Stimulated activated CD4-positive, alpha-beta T cell treated with anti-CD3 and anti-CD28 coated beads, Interleukin-1b, Interleukin-23, amount 100 ng/mL, for 1 hour (primary cell): ENCODE measurements around the gene SMYD3.

Source experiments
- DNase-seq, 2 donors: peaks; one replicate each; pipeline ENCODE4 v3.0.0-alpha.2; 2020; ENCODE audit warnings: low read depth in 2 of 2

Gene SMYD3

DNA sequence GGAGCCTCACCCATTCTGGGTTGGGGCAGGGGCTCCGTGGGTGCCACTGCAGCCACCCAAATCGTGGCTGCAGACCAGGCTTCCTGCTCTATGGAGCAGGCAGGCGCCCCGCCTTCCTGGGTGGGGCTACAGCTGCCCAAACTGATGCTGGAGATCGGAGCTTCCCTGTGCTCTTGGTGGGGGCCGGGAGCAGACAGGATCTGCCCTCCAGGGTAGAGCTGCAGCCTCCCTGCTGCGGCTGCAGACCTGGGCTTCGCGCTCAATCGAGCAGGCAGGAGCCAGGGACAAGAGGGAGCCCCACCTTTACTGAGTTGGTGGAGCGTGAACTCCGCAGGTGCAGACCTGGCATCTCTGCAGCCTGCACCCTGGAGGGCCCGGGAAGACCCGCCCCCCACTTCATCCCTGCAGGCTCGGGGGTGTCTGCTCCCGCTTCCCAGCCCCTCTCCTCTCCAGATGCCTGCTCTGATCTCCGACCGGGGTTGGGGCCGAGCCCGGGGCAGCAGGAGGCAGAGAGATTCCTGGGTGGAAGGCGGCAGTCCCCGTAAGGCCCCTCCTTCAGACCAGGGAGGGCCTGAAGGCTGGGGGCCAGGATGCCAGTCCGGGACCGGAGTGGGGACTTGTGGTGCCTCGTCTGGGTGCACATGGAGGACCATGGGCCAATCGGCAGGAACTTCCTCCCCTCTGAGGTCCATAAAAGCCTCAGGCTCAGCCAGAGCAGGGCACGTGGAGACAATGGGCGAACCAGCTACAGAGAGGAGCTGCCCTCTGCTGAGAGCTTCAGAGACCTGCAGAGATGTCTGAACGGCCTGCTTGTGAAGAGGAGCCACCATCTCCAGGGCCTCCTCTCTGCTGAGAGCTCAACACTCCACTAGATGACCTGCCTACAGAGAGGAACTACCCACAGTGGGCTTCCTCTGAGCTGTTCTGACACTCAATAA lies 359.3 kb downstream of the SMYD3 start:
- DNase-seq: no peak

DNA sequence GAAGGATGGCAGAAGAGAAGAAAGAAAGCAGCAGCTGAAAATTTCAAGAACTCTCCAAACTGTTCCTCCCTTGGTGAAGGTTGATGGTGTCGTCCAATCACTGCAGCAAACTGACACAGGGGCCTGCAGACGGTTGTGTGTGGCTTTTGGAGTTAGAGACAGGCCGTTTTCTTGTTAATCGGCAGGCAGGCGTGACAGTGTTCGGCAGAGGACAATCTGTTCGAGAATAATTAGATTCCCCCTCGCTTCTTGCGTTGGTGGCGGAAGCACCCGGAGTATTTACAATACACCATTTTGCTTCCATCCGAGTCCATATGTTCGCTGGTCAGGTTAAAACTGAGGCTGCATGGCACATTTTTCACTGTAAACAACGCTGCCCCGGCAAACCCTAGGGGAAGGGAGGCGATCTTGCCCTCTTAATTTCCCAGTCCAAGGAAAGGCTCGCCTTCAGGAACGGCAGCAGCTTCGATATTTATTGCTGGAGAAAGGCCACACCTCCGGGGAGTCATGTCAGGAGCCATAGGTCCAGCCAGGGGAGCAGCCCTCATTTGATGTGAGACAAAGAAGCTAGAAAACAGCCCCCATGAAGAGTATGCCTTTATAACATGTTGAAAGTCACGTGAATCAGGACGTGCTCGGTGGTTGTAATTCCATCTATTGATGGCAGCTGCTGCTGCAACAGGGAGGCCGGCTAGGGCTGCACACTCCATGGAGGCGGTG lies 360.1 kb downstream of the SMYD3 start:
- DNase-seq: no peak

DNA sequence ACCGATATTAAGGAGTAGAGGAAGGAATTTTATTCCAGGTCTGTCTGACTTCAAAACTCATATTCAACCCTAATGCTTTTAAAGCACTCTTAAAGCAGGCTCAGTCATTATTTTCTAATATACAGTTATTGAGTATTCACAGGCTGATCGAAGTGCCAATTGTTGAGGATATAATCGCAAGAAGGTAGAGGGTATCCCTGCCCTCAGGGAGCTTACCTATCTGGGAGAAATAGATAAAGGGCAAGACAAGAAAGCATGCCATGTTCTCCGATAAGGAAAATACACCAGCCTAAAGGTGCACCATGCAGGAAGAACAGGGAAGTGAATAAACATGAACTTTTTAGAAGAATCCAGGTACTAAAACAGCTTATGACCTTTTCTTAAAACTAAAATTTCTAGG lies 361.2 kb downstream of the SMYD3 start:
- no peak for DNase-seq

DNA sequence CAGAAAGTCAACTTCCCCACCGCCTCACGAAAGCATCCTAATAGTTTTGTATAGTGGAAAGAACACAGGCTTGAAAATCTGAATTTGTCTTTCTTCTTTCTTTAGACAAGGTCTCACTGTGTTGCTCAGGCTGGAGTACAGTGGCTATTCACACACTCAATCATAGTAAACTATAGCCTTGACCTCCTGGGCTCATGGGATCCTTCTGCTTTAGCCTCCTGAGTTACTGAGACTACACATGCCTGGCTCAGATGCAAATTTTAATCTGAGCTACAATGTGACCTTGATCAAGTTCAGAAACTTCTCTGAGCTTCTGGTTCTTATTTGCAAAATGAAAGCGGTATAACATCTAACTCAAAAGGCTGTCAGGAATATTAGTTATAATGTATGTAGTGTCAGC lies 362.1 kb downstream of the SMYD3 start:
- DNase-seq: no peak

DNA sequence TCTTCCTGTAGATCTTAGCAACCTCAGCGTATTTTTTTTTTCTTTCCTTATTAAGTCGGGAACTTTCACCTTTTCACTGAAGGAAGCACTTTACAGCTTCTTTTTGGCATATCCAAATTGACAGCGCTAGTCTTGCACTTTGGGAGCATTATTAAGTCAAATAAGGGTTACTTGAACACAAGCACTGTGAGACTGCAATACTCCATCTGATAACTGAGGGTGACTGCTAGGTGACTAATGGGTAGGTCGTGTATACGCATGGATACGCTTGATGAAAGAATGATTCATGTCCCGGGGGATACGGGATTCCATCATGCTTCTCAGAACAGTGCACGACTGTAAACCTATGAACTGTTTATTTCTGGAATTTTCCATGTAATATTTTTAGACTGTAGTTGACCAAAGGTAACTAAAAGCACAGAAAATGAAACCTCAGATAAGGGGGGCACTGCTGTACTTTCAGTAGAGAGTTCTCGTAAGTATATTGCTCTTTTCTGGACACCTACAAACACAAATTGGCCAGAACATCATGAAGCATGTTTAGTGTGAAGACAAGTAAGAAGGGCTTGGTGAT lies 364.7 kb downstream of the SMYD3 start:
- DNase-seq: no peak

DNA sequence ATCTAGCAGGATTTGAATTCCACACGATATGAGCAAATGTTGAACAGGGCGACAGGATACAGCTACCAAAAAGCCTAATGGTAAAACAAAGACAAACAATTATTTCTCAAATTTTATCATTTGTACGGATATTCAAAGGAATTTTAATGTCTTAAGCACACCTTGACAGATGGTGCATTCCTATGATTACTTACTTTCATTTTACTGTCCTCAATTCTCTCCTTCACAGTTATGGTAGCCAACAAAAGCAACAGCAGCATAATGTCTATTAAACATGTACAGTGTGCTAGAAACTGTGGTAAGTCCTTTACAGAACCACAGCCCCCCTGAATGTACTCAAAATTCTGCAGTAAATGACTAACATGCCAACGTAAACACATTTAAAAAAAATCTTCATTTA lies 365.8 kb downstream of the SMYD3 start:
- DNase-seq: no peak

DNA sequence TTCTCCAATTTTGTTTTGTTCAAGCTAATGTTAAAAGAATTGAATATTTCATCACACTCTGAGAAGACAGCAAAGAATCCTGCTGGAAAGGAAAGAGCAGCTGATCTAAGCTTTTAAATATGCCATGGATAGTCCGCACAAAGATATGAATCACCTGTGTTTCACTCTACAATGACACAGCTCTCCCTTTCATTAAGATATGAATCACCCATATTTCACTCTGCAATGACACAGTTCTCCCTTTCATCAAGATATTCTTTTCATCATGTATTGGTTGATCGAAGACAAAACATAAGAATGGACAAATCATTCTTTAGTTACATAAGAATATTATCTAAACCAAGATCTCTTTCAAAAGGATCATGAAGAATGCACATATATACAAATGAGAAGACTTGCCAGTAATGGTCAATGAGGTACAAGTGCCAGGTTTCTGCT lies 367.3 kb downstream of the SMYD3 start:
- no peak for DNase-seq

DNA sequence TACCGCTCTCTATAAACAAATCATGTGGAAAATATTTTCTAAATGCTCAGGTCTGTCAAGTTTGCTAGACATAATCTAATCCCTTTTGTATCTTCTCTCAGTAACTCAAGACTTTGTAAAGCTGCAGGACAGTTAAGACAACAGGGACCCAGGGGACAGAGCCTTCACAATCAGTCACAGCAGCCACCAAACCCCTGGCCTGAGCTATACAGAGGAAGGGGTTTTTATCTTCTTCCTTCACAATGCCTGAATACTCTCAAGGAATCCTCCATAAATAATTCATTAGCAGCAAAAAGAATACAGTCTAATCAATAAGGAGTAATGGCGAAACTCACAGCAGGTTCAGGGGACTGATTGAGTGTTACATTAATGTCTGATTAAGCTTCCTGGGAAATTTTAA lies 368.3 kb downstream of the SMYD3 start:
- DNase-seq: no peak

DNA sequence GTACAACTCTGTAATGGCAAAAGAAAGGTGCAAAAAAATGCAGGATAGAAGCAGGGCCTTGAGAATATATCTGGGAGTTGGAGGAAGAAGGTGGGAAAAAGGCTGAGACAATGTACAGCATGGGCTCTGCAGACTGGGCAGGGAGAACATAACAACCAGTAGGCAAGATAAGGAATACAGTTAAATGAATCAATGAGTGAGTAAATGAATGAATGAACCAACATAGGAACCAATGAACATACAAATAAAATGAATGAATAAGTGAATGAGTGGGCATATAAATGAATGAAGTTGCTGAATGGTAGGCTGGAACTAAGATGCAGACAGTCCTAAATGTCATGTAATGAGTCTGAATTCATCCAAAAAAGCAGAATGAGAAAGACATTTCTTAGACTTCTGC lies 370.6 kb downstream of the SMYD3 start:
- no peak for DNase-seq

DNA sequence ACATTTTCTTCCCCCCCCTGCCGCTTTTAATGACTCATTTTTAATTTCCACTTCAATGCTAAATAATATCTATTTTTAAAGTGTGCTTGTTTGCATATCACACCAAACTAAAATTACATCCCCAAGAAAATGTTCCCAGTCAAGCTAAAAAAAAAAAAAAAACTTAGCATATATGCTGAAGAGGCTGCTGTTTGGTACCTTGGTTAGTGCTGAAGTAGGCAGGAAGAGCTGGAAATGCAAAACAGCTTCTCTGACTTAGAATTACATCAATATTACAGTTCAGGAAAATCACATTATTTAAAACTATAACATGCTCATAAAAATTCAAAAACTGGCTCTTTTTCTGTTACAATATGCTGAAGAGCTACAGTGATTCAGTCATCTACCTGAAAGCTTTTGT lies 372.3 kb downstream of the SMYD3 start:
- DNase-seq: no peak

DNA sequence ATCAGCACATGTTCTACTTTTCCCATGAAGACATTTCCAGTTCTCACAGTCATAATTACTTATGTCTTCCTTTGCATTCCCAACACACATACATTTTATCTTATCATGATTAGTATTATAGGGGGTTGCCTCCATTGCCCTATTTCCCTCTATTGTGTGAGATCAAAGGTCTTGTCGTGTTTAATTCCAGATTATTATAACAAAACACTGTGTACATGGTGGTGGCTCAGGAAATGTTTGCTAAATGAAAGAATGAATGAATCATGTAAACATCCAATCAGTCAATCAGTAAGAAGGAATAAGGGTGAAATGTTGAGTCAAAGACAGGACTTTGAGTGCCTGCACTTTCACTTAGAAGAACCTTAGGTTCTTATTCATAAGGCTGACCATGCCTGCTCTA lies 376.0 kb downstream of the SMYD3 start:
- no peak for DNase-seq

DNA sequence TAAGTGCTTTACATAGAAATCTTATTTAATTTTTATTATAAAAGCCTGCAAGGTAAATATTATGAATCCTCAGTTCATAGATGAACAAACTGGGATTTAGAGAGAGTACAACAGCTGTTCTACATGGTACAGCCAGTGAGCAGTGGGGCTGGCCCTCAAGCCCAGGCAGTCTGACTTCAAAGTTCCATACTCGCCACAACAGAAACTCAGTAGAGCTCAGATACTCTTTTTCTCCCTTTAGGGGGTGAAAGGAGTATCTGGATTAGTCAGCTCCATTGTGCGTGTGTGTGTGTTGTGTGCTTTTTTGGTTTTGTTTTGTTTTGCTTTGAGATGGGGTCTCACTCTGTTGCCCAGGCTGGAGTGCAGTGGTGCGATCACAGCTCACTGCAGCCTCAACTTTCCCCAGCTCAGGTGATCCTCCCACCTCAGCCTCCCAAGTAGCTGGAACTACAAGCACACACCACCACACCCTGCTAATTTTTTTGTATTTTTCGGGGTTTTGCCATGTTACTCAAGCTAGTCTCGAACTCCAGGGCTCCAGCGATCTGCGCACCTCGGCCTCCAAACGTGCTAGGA lies 378.5 kb downstream of the SMYD3 start:
- no peak for DNase-seq

DNA sequence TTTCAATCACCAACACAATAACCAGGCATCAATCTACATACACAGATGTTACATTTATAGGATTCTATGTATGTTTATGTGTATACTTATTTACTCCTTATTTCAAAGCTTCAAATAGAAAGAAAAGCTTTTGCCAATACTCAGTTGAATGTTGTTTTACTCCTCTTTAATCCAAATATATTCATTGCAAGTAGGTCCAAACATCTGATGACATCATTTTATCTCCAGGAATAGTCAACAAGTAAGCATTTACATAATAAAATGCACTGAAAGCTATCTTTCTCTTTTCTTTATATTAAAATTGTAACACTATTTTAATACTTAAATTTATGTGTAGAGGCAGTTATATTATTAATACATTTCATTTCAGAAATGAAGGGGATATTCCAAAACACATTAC lies 380.5 kb downstream of the SMYD3 start:
- DNase-seq: no peak

DNA sequence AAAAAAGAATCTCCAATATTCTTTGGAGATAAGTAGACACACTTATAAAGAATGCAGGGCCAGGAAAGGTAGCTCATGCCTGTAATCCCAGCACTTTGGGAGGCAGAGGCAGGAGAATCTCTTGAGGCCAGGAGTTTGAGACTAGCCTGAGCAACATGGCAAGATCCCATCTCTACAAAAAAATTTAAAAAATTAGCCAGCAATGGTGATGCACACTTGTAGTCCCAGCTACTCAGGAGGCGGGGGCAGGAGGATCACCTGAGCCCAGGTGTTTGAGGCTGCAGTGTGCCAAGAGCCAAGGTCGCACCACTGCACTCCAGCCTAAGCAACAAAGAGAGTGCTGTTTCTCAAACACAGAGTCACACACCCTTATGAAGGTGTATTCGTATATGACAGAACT lies 385.0 kb downstream of the SMYD3 start:
- no peak for DNase-seq

DNA sequence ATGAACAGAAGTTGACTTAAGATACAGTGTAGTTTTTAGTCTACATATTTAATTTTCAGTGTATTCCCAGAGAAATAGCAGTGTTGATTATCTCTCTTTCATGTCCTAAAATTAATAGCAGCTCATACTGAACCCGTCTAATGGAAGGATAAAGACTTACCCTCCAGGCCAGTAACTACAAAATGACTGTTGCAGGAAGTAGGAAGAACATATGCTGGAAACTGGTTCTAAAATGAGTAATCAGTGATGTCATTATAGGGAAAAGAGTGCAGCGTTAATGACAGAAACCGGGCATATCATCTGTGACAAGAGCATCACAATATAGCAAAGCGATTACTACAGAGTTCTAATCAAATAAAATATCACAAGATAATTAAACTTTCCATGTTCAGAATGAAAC lies 385.5 kb downstream of the SMYD3 start:
- no peak for DNase-seq

DNA sequence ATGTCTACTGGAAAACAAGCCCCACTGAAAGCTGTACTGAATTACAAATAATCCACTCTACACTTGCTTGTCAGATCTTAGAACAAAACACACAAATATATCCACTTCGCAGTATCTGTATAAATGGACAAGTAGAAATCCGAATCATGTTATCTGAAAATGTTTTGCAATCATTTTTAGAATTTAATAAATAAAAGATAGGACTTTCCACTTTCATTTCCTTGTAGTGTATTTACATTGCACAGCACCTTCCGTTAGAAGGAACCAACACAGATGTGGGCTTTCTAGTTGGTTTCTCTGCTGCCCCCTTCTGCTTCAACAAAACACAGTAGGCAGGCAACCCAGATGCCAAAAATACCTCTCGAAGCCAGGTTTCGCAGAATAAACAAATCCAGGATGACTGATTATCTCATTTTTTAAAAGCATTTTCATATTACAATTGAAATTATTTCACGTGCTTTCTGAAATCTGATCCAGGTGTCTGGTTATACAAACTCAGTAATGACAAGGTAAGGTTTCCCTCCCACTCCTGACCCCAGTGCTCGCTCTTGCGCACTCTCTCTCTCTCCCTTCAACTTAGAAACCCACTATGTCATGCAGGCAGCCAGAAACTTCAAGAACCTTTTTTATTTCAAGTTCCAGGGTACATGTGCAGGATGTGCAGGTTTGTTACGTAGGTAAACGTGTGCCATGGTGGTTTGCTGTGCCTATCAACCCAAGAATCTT lies 389.9 kb downstream of the SMYD3 start:
- DNase-seq: no peak

DNA sequence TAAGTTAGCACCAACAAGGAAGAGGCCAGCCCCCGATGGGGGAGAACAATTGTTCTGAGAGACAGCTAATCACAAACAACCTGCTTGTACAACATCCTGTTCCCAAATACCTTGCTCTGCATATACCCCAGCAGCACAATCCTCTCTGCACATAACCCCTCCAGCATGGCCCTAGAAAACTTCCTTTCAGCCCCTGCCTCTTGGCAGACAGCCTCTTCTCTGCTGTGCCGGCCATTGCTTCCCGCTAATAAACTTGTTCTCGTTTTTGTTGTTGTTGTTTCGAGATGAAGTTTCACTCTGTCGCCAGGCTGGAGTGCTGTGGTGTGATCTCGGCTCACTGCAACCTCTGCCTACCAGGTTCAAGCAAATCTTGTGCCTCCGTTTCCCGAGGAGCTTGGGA lies 392.7 kb downstream of the SMYD3 start:
- DNase-seq: no peak

DNA sequence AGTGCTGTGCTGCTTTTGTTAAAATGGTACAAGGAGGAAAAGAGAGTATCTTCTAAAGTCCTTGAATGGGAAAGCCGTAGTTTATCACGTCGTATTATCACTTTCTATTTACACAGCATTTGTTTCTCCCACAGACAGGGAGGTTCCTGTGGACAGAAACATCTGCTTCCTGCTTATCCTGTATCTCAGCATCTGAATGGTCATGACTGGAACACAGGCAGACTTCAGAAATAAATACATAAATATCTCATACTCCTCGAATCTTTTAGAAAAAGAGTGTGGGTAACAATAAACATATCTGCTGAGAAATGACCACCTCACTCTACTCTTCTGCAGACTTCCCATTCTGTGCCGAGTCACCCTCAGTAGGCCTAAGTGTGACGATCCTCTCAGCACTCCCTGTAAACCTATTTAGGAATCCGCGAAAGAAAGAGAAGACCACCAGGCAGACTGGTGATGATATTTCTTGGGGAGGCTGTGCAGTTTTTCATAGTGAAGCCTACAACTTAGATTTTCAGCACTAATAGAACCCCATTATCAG lies 393.5 kb downstream of the SMYD3 start:
- DNase-seq: no peak

DNA sequence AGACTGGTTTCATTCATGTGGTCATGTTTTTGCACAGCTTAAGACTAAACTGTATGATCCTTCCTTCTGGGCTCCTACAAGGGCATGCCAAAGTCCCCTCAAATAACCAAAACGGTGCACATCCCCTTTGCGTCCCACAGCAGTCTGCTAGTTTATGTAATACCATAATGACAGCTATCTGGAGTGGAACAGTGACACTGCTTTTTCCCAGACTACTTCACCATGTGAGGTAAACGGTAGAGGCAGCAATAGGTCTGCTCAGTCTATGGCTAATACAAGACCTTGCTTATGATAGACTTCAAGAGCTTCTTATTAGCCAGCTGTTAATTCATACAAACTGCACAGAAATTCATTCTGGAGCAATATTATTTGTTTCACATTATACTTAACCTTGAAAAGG lies 395.5 kb downstream of the SMYD3 start:
- DNase-seq: no peak

DNA sequence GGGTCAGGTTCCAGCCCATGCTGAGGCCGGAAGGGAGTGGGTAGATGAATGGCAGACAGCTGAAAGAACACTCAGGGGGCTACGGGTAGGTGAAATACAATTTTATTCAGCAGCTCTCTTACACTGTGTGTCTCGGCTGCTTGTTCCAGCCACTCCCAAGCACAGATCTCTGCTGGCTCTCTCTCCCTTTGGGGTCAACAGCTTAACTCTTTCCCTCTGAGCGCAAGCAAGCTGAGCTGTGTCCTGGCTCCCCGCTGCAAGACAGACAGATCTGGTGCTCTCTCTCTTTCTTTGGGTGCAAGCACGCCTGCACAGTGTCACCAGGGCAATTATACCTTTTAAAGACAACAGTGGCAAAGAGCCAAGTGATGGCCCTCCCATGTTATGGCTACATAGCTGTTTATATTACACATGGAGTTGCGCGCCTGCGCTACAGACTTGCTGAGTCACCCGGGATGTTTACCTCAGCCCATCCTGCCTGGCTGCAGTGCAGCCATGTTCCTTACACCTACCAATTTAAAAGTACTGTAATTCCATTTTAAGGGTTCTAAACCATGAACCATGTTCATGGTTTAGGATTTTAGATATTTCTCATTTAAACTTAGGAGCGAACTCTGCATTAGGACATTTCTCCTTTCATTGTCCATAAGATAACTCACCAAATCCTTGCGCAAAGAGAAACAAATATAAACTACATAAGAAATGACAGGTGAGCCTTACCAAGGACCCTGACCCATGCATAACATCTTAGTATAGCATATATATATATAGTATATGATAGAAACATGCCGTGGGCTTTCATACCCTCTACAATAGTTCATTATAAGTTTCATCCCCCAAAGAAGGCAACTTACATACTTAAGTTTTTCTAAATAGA lies 396.5 kb downstream of the SMYD3 start:
- no peak for DNase-seq
